NAMALWA (cell line): Measurements from ENCODE around the gene CRACDL.

Experiments
- DNase-seq: peaks from one replicate; pipeline ENCODE4 v3.0.0-alpha.2; 2015; ENCODE audit warnings: low spot score

CRACDL gene

DNA sequence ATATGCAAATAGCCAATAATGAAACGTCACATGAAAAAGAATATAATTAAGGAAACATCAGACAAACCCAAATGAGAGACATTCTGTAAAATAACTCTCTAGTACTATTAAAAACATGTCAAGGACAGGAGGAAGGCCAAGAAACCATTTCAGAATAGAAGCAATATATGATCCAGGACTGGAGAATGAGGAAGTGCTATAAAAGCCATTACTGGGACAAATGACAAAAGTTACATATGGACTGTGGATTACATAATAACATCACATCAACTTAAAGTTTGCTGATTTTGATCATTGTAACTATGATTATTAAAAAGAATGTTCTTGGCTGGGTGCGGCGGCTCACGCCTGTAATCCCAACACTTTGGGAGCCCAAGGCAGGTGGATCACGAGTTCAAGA lies 81.3 kb downstream of the CRACDL start:
- no peak for DNase-seq

GRCh38 chr2:98852932-98853331 lies 83.1 kb downstream of the CRACDL start:
- no peak for DNase-seq

GRCh38 chr2:98850074-98850473 lies 86.0 kb downstream of the CRACDL start:
- DNase-seq, result no peak

- DNase-seq, result no peak
Observed at GRCh38 chr2:98849113-98849512, 86.9 kb downstream of the CRACDL start.

- no peak for DNase-seq
Observed at GRCh38 chr2:98847853-98848252, 88.2 kb downstream of the CRACDL start.

DNA sequence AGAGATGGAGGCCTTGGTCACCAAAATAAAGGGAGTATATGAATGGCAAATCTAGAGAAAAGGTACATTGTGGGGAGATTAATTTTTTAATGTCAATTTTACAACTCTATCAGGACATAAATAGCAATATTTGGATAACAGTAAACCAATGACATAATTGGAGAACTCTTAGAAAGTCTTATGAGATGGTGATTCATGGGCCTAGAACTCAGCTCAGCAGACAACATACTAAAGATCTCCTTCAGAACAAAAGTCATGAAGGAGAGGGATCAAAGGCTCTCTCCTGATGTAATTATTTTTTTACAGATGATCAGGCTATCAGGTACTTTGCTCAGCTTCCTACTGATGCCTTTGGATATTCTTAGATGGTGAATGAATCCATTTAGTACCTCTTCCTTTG lies 90.0 kb downstream of the CRACDL start:
- no peak for DNase-seq

DNA sequence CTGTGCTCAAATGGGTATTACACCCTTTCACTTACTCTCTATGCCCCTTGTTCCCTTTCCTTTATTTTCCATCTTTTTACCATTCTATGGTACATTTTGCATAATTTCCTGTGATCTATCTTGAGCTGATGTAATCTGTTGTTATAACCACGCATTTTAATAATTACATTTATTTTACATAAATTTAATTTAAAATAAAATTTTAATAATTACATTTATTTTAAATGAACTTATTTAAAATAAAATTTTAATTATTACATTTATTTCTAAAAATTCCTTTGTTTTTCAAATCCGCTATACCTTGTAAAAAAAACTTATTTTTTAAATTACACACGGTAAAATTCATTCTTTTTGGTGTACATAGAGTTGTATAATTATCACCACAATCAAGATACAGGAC lies 93.9 kb downstream of the CRACDL start:
- no peak for DNase-seq

- DNase-seq, result no peak
Observed at GRCh38 chr2:98839292-98839691, 96.7 kb downstream of the CRACDL start.

GRCh38 chr2:98835831-98836385 lies 100.1 kb downstream of the CRACDL start:
- DNase-seq, result no peak

DNA sequence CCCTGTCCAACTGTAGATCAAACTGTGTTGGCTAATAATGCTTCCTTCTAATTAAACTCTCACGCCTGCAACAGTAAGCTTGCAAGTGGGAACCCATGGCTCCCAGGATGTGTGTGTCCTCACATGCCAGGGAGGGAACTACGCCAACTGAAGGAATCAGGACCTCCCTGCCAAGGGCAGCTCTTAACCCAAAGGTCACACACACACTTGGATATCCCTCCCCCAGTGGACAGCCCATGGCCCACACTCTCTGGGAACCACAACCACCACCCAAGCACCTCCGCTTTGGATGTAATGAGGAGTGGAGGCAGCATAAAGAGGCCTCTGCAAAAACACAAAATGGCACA lies 102.1 kb downstream of the CRACDL start:
- DNase-seq, result no peak

DNA sequence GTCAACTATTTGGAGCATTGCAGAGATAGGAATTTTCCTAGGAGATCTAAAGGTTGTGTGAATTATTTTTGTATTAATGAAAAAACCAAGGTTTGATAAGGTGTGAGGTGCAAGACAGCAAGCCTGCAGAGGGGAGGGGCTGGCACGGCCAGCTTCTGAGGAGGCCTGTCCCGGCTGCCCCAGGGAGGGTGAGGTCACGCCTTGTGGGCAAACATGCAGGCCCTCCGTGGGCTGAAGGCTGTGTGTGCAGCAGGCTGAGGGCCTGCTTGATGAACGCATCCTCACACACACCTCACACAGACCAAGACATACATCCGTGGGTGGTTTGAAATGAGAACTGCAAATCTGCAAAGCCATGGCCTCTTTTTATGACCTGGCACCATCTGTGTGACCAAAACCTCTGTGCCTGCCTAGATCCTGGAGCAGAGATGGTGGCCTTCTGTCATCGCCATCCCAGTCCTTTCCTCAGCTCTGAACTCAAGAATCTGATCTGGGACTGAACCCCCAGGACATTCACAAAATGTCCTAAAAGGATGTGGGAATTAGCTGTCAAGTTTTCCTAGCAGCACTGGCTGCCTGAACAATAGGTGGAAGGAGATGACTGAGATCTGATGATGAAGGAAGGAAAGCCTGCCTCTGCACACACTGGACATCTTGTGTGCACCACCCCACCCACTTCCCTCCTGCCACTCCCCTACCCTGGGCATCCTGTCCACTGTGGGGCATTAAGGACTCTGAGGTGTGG lies 102.7 kb downstream of the CRACDL start:
- no peak for DNase-seq

- DNase-seq, result no peak
Observed at GRCh38 chr2:98832172-98832571, 103.9 kb downstream of the CRACDL start.

GRCh38 chr2:98830571-98831145 lies 105.4 kb downstream of the CRACDL start:
- no peak for DNase-seq

DNA sequence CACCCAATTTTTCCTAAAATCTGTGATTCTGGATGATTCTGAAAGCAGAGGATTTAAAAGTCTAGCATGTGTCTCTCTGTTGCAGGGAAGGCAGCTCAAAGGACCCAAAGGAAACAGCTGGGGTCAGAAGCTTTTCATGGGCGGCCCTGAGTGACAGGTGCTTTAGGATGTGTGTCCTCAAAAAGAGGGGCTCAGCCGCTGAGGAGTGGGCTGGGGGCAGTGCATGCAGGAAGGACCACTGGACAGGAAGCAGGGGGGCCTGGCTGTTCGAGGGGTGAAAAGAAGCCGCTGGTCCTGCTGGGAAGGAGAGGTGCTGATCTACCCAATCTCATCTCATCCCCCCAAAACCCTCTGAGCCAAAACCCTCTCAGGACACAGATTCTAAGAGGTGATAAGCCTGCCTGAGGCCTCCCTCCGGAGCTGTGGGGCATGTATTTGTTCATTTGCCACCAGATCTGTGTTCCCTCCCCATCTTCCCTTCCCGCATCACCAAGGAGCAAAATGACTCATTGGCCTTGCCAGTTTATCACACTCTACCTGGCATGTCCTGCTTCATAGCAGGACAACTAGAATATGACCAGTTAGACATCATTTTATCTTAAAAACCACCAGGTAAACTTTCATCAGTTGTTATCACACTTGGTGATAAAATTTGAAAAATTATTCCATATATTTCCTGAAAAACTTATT lies 106.3 kb downstream of the CRACDL start:
- no peak for DNase-seq

DNA sequence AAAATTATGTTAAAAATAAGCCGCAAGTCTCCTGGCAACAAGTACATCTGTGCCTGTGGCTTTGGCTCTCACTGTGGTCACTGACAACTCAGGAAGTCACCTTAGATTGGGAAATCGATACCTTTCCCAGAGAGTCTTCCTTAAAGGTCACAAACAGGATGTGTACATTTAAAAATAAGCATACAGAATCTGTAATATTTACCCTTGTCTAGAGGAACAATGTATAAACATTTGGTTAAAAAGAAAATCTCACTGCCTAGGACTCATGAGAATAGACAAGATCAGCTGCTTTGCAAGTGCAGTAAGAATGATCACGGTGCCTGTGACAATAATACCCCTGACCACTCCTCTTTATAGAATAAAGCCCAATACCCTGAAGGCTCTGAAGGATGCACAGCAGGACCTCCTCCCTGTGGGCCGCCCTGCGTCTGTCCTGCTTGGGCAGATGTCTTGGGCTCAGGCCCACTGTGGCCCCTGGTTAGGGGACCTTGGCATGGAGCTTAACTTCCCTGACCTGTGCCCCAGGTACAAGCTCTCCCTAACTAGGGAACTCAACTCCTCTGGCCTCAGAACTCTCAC lies 107.1 kb downstream of the CRACDL start:
- no peak for DNase-seq

DNA sequence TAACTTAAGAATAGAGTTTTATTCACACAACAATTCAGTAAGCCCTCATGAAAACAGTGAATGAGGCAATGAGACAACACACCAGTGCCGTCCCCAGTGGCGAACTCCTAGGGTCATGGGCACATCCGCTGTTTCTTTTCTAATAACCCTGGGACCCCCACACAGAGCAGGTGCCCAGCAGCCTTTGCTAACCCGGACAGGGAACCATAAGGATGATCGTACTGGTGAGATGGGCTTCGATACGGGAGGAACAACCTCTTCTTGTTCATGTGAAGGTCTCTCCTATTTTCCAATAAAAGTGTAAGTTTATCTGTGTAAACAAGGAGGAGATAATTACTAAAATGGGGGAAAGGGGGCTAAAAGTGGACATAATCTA lies 107.7 kb downstream of the CRACDL start:
- no peak for DNase-seq

DNA sequence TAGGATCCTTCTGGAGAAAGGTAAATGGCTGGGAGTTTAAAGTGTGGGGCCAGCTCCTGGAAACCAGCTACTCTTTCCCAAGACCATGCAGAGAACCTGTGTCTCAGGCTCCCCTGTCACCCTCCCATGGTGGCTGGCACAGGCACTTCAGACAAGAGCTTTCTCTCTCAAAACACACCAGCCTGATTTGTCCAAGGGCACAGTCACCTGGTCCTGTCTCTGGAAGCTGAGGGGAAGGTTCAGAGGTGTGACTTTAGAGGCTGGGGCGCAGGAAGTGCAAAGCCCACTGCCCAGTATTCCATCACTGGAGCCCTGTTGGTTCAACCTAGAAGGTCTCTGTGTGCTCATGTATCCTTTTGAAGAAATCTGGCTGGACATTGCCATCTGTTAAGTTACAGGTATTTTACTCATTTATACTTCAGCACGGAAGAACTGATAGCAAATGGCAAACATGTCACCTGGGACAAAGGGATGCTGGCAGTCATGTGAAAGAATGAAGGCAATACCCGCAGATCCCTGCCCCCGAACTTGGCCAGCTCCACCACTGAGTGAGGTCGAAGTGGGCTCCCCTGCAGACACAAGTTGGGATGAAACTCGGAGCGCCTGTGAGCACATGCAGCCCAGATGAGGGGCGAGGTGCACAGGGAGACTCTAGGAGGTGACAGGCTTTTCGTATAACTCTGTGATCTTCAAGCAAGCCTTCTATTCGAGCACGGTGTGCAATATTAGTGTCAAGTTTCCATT lies 108.2 kb downstream of the CRACDL start:
- no peak for DNase-seq

GRCh38 chr2:98826856-98827255 lies 109.2 kb downstream of the CRACDL start:
- no peak for DNase-seq

DNA sequence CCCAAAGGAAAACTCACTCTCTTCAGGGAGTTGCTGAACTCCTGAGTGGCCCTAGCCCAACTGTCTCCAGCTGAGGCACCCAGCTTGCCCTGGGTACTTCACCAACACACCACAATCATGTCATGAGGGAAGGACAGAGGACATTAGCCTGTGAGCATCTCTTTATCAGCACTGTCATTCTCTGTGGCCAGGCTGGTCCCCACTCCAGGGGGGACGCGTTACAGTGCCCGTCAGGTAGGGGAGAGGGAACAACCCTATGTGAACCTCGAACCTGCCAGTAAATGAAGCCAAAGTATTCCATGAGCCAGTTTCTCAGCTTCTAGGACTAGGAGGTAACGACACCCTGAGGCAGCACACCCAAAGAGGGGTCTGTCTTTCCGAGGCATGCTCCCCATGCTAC lies 110.2 kb downstream of the CRACDL start:
- no peak for DNase-seq

DNA sequence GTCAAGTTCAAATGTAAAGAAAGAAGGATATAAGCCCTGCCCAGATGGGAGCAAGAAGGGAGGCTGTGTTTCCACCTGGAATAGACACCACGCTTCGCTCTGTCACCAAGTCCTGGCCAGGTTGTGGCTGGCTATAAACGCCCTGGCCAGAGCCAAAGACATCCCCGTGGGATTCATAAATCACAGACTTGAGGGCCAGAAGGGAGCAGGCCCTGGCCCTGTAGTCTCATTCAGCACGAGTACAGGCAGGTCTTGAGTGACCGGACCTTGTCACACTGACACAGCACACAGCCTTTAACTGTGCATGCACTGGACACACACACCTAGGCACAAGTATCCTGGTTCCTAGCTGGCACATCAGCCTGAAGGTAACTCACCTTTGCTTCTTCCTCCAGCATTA lies 110.6 kb downstream of the CRACDL start:
- no peak for DNase-seq

DNA sequence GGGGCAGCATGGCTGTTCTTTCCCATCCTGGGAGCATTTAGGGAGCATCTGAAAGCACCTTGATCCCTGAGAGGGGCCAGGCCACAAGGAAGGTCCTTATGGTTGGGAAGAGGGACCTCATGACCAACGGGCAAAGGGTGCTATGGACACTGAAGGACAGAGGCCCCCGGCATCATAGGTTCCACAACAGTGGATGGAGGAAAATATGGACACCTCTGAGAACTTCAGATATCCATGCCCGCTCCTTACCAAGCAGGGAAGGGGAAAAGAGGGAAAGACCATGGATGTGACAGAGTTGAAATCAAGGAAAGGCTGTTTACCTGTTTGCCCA lies 111.0 kb downstream of the CRACDL start:
- no peak for DNase-seq

DNA sequence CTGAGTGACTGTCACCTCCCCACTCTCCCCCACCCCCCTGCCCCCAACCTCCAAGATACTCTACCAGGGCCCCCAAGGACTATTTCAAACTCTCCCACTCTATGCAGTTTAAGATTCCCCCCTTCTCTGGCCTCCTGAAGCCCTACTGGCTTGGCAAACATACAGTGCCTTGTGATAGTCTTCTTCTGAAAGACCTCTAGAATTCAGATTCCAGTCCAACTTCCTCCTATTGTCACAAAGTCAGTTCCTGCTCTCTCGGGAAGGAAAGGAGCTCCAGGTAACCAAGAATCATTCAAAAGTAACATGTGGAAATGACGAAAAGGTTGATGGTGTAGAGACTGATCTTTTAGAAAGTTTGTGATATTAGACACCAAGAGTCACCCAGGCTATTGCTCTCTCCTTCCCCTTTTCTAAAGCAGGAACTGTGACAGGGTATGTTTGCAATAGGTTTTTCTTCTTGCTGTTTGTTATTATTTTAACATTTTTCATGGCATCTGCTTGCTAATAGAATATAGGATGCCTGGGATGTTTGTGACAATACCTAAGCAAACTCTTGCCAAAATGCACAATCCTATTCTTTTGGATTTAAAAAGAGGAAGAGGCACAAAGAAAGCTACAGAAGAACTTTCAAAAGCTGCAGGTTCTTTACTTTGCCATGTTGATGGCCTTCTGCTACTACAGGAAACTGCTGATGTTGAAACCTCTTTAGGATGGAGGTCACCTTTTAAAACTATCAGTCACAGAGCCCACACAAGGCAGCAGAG lies 111.6 kb downstream of the CRACDL start:
- no peak for DNase-seq
